Effector memory CD8-positive, alpha-beta T cell (primary cell): ENCODE results near the gene FIBP.
A peak's percentile ranks its signal among the peaks of the same experiment; 100 is the strongest.

Source experiments
- ATAC-seq: fragments of 150-1000 bp; cut with Tn5 transposase; replicated peaks from 2 replicates; pipeline ENCODE4 v1.10.0; 2021; ENCODE audit warnings: mild to moderate bottlenecking, moderate library complexity
- DNase-seq, 3 experiments: peaks; one replicate each; pipeline ENCODE4 v3.0.0; 2021
- H3K27ac Mint-ChIP-seq, 2 donors: one replicate each; pipeline ENCODE4 v1.8.0; 2022; ENCODE audit warnings: mild to moderate bottlenecking in 2 of 2, mixed read lengths in 2 of 2, moderate library complexity in 2 of 2
- H3K27me3 Mint-ChIP-seq, 2 donors: one replicate each; pipeline ENCODE4 v1.8.0; 2022; ENCODE audit warnings: mixed read lengths in 2 of 2
- H3K36me3 Mint-ChIP-seq: one replicate; pipeline ENCODE4 v1.8.0; 2022; ENCODE audit warnings: mild to moderate bottlenecking, moderate library complexity, mixed read lengths; ENCODE audit not compliant: insufficient read depth
- H3K4me1 Mint-ChIP-seq, 2 donors: one replicate each; pipeline ENCODE4 v1.8.0; 2022; ENCODE audit warnings: low read depth in 2 of 2, mixed read lengths in 2 of 2
- H3K4me3 Mint-ChIP-seq, 2 donors: one replicate each; pipeline ENCODE4 v1.8.0; 2022; ENCODE audit warnings: mild to moderate bottlenecking in 2 of 2, mixed read lengths in 2 of 2, moderate library complexity in 2 of 2
- H3K9me3 Mint-ChIP-seq, 2 donors: one replicate each; pipeline ENCODE4 v1.8.0; 2022; ENCODE audit warnings: mixed read lengths in 2 of 2
- total RNA-seq, 9 experiments: gene quantifications; one replicate each; lab custom pipeline; 2026; lab: John Stamatoyannopoulos, UW

Gene FIBP
- 14.8 to 66.2 (median 40.3) reads per million in 9 experiments for total RNA-seq

DNA sequence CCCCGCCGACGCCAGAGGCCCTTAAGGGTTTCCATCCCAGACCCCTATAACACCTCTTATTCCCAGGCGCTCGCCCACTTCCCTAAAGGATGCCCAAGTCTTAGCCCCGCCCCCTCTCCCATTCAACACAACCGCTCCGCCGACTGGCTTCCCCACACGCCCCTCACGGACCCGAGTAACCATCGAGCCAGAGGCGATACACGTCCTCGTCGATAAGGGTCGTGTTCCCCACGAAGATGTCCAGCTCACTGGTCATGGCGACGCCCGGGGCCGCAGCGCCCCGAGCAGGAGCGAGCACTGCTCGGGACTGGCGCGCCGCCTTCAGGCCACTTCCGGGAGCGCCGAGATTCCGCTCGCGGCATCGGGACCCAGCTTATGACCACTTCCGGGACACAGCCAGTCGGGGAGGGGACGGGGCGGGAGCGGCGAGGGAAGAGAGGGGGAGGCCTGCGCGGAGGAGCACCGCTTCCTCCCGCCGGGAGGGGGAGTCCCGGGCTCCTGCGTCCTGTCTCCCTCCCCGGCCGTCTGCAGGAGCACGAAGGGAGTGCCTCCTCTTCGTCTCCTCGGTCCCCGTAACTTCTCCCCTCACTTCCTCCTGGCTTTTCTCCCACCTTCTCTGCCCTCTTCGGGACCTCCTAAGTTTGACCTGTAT lies at the start of gene FIBP:
FIBP (minus strand) TSS at position 309 of the 652 bp plus-strand sequence; CDS start at position 256, 53 bp downstream.
- DNase-seq (peak; percentile 87 to 88 (median 87)), ATAC-seq (peak; percentile 58)
- no peaks in the 10 kb centered on the region for H3K9me3 Mint-ChIP-seq
- H3K36me3 Mint-ChIP-seq = peaks cover 41% of the 10 kb centered on the region
- H3K27ac Mint-ChIP-seq = peak within 1 kb of the TSS; percentile 90 to 92
- peaks cover 62 to 64% of the 10 kb centered on the region in 2 donors for H3K4me1 Mint-ChIP-seq
- H3K27me3 Mint-ChIP-seq = no peaks in the 10 kb centered on the region
- peak within 1 kb of the TSS; percentile 89 to 93 for H3K4me3 Mint-ChIP-seq

DNA sequence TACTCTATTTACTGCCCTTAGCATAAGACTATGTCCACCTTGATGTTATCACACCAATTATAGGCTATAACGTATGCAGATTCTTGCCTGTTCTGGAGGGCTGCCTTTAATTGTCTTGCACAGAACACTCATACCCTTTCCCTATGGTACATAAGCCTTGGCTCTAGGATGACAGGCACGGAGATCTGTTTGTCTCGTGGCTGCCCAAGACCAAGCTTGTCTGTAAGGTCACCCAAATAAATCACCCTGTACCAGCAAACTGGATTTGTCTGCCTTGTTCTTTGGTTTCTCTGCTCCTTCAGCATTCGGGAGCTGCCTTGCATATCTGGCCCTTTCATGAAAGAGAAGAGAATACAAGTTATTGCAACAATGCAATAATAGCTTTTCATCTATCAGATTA lies 49.5 kb upstream of the FIBP start:
- DNase-seq = no peak
- no peak overlapping the region for H3K27ac Mint-ChIP-seq
- no peaks in the 10 kb centered on the region for H3K4me1 Mint-ChIP-seq
- H3K4me3 Mint-ChIP-seq = no peak overlapping the region
- H3K27me3 Mint-ChIP-seq = peaks cover 7 to 22% of the 10 kb centered on the region in 2 donors
- H3K9me3 Mint-ChIP-seq = no peaks in the 10 kb centered on the region
- ATAC-seq = no peak
- peaks cover 3% of the 10 kb centered on the region for H3K36me3 Mint-ChIP-seq

DNA sequence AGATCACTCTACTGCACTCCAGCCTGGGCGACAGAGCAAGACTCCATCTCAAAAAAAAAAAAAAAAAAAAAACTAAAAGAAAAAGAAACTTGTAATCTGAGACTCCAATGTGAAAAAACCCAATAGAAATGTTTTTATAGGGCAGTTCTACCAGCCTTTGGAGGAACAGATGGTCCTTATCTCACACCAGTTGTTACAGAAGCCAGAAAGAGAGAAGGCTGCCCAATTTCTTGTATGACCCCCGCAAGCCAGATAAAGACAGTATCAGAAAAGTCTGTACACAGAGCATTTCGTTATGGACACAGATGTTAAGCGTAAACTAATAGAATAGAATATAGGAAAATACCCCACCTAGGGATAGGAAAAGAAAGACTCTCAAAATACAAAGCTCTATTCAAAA lies 45.7 kb upstream of the FIBP start:
- no peaks in the 10 kb centered on the region for H3K9me3 Mint-ChIP-seq
- peaks cover 0 to 22% of the 10 kb centered on the region in 2 donors for H3K27me3 Mint-ChIP-seq
- ATAC-seq (no peak), DNase-seq (no peak)
- peaks cover 9% of the 10 kb centered on the region for H3K36me3 Mint-ChIP-seq
- peaks cover 0 to 10% of the 10 kb centered on the region in 2 donors for H3K4me1 Mint-ChIP-seq
- no peak overlapping the region for H3K27ac Mint-ChIP-seq
- no peak overlapping the region for H3K4me3 Mint-ChIP-seq

DNA sequence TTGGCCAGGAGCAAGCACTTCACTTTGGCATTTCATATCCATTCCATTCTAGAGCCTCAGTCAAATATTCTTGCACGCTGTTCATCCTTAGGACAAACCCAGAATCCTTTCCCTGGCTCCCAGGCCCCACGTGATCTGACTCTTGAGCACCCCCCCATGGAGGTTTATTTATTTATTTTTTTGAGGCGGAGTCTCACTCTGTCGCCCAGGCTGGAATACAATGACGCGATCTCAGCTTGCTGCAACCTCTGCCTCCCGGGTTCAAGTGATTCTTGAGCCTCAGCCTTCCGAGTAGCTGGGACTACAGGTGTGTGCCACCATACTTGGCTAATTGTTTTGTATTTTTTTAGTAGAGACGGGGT lies 44.3 kb upstream of the FIBP start:
- DNase-seq (no peak), ATAC-seq (no peak)
- Mint-ChIP-seq H3K27me3 (peaks cover 0 to 8% of the 10 kb centered on the region in 2 donors), H3K9me3 (no peaks in the 10 kb centered on the region), H3K4me3 (no peak overlapping the region), H3K4me1 (peaks cover 14 to 23% of the 10 kb centered on the region in 2 donors), H3K27ac (peak overlapping the region in 1 of 2 donors; percentile 38), H3K36me3 (peaks cover 23% of the 10 kb centered on the region)

DNA sequence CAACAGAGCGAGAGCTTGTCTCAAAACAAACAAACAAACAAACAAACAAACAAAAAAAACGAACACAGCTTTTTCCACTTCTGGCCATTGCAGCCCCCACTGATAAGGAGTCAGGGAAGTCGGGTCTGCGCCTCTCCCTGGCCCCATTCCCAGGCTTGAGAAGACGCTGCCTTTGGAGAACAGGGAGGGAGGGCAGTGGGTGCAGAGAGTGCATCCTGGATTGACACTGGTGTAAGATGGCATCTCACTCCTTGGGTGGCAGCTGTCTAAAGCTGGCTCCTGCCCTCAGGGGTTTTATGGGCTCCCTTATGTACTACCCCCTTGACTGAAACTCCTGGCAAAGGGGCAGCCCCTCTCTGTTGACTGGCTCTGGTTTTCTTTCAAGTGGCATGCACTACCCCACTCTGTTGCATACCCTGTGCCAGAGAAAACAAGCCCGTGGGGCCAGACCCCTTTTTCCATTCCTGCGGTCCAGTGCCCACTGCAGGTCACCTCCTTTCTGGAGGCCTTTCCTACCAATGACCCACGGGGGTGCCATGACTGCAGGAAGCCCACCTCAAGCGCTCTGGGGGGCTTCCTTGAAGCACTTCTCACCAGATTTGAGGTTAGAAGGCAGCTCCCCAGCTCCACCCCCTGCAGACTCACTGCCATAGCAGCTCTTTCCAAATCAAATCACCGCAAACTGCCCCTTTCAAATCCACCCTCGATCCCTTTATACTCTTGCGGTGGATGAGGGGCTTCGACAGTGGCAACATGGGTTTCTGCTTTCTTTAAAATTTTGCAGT lies 43.7 kb upstream of the FIBP start:
- Mint-ChIP-seq H3K4me3 (no peak overlapping the region), H3K36me3 (peaks cover 20% of the 10 kb centered on the region), H3K27ac (peak overlapping the region in 1 of 2 donors; percentile 35), H3K4me1 (peaks cover 16 to 29% of the 10 kb centered on the region in 2 donors), H3K27me3 (peaks cover 0 to 2% of the 10 kb centered on the region in 2 donors), H3K9me3 (no peaks in the 10 kb centered on the region)
- DNase-seq = no peak
- ATAC-seq = no peak

DNA sequence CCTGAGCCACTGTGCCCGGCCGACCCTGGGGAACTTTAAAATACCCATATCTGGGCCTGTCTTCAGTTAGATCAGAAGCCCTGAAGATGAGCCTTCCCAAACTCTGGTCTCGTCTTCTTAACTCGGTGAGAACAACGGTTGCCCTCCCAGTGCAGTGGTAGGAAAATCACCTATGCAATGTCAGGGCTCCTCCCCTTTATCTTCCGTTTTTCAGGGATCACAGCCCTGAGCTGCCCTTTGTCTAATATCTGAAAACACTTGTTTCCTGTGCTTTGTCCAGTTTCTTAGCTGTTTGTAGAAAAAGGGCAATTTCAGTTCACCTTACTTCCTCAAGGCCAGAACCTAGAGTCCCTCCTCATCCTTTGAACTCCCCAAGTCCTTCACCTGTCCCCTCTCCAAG lies 40.4 kb upstream of the FIBP start:
- Mint-ChIP-seq H3K36me3 (peaks cover 24% of the 10 kb centered on the region), H3K4me3 (peak overlapping the region; percentile 67 to 81), H3K4me1 (peaks cover 16 to 33% of the 10 kb centered on the region in 2 donors), H3K9me3 (no peaks in the 10 kb centered on the region), H3K27ac (peak overlapping the region; percentile 97 to 98), H3K27me3 (no peaks in the 10 kb centered on the region)
- no peak for ATAC-seq
- DNase-seq = no peak

DNA sequence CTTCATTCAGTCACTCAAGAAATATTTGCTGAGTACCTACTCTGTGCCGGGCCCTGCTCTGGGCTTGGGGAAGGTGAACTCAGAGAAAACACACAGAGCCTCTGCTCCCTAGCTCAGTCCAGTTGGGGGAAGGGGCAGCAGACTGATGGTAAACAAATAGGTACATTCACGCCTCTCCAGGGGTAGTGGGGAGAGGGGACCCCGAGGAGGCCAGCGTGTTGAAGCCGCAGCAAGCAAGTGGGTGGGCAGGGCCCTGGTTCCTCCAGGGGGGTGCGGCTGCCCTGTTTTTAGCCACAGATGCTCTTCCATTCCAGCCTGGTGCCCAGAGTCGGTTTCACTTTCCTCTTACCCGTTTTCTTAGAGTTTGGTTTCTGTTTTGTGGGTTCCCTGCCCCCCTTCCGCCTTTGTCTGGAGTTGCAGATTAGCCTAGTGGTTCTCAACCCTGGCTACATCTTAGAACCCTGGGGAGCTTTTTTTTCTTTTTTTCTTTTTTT lies 39.7 kb upstream of the FIBP start:
- peaks cover 31% of the 10 kb centered on the region for H3K36me3 Mint-ChIP-seq
- DNase-seq (peak; percentile 66 to 72 (median 68)), ATAC-seq (peak; percentile 97)
- peak overlapping the region; percentile 97 to 98 for H3K27ac Mint-ChIP-seq
- H3K27me3 Mint-ChIP-seq = no peaks in the 10 kb centered on the region
- peaks cover 16 to 33% of the 10 kb centered on the region in 2 donors for H3K4me1 Mint-ChIP-seq
- peak overlapping the region; percentile 67 to 81 for H3K4me3 Mint-ChIP-seq
- H3K9me3 Mint-ChIP-seq = no peaks in the 10 kb centered on the region

DNA sequence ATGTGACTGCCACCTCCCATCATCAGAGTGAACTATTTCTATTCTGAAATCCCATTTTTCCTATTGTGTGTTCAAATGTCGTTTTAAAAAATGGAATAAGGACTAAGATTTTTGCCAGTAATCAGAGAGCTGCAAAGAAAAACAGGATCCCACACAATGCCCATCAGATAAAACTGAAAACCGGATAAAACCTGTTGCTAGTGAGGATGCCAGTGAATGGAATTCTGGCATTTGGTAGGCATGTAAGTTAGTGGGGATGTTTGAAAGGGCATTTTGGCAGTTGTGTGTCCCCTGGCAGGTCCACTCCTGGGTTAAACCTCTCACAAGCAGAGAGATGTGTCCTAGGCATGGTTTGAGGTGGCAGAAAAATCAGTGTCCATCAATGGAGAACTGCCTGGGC lies 37.1 kb upstream of the FIBP start:
- no peaks in the 10 kb centered on the region for H3K9me3 Mint-ChIP-seq
- no peak overlapping the region for H3K4me3 Mint-ChIP-seq
- H3K36me3 Mint-ChIP-seq = peaks cover 47% of the 10 kb centered on the region
- peaks cover 22 to 29% of the 10 kb centered on the region in 2 donors for H3K4me1 Mint-ChIP-seq
- peak overlapping the region in 1 of 2 donors; percentile 5 for H3K27ac Mint-ChIP-seq
- no peak for ATAC-seq
- no peaks in the 10 kb centered on the region for H3K27me3 Mint-ChIP-seq
- DNase-seq = no peak

DNA sequence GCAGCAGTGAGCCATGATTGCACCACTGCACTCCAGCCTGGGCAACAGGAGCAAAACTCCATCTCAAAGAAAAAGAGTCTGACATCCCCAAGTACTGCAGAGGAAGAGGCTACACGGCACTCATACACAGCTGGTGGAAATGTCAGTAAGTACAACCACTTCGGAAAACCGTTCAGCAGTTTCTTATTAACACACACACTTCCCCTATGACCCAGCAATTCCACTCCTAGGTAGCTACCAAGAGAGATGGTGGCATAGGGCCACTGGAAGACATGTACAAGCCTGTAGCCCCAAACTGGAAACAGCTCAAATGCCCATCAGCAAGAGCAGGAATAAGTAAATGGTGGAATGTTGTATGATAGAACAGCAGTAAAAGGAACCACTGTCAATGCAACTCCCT lies 34.3 kb upstream of the FIBP start:
- Mint-ChIP-seq H3K9me3 (no peaks in the 10 kb centered on the region), H3K27ac (no peak overlapping the region), H3K27me3 (no peaks in the 10 kb centered on the region), H3K4me1 (peaks cover 16 to 19% of the 10 kb centered on the region in 2 donors), H3K36me3 (peaks cover 50% of the 10 kb centered on the region), H3K4me3 (no peak overlapping the region)
- ATAC-seq = no peak
- no peak for DNase-seq

DNA sequence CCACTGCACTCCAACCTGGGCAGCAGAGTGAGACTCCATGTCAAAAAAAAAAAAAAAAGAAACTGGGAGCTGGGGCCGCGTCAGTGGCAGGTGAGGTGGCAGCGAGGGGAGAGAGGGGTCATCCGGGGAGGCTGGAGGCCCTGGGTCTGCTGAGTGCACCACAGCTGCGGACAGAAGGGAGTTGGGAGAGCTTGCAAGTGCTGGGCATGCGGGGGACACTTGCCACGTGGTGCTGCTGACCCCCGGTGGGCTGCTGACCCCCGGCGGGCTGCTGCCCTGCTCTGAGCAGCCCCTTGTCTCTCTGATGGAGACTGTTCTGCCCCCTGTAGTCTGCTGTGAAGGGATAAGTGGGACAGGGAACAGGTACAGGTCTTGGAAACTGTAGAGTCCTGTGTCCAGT lies 33.6 kb upstream of the FIBP start:
- H3K36me3 Mint-ChIP-seq = peaks cover 55% of the 10 kb centered on the region
- no peak for ATAC-seq
- peak overlapping the region; percentile 8 to 91 for H3K4me3 Mint-ChIP-seq
- peak overlapping the region in 1 of 2 donors; percentile 25 for H3K27ac Mint-ChIP-seq
- H3K27me3 Mint-ChIP-seq = no peaks in the 10 kb centered on the region
- no peaks in the 10 kb centered on the region for H3K9me3 Mint-ChIP-seq
- peaks cover 17 to 18% of the 10 kb centered on the region in 2 donors for H3K4me1 Mint-ChIP-seq
- DNase-seq = no peak

DNA sequence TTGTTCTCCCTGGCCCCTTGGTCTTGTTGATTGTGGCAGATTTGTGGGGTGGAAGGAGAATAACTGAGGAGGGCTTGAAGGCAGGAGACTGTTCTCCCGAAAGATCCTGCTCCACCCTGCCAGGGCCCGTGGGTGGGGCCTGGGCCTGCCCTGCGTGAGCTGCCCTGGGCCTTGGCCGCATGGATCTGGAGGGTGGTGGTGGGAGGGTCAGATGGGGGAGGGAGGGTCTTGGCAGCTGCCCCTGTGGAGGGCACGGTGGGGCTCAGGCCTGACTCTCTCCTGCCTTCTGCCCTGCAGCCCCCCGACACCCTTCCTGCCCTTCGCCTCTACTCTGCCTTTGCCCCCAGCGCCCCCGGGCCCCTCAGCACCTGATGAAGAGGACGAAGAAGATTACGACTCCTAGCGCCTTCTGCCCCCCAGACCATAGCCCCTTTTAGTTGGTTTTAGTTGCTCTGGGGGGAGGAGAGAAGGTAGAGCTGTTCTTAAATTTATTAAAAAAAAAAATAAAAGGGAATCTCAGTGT lies 32.8 kb upstream of the FIBP start:
- Mint-ChIP-seq H3K27ac (peak overlapping the region in 1 of 2 donors; percentile 25), H3K9me3 (no peaks in the 10 kb centered on the region), H3K36me3 (peaks cover 55% of the 10 kb centered on the region), H3K4me1 (peaks cover 24 to 26% of the 10 kb centered on the region in 2 donors), H3K27me3 (no peaks in the 10 kb centered on the region), H3K4me3 (peak overlapping the region; percentile 91 to 92)
- DNase-seq (no peak), ATAC-seq (no peak)

DNA sequence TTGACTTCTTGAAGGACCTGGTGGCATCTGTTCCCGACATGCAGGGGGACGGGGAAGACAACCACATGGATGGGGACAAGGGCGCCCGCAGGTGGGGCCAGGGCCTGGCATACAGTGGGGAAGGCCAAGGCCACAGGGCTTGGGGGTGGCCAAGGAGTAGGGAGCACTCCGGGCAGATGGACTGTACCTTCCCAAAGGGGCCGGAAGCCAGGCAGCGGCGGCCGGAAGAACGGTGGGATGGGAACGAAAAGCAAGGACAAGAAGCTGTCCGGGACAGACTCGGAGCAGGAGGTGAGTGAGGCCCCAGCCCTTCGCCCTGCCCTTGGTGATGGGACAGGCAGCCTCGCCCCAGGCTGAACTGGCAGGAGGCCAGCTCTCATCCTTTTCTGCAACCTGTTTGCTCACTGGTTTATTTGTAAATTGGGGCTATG lies 32.1 kb upstream of the FIBP start:
- H3K27ac Mint-ChIP-seq = peak overlapping the region; percentile 90
- no peaks in the 10 kb centered on the region for H3K9me3 Mint-ChIP-seq
- H3K27me3 Mint-ChIP-seq = no peaks in the 10 kb centered on the region
- peaks cover 55% of the 10 kb centered on the region for H3K36me3 Mint-ChIP-seq
- H3K4me1 Mint-ChIP-seq = peaks cover 25 to 28% of the 10 kb centered on the region in 2 donors
- H3K4me3 Mint-ChIP-seq = peak overlapping the region; percentile 91 to 92
- DNase-seq = no peak
- ATAC-seq = no peak

DNA sequence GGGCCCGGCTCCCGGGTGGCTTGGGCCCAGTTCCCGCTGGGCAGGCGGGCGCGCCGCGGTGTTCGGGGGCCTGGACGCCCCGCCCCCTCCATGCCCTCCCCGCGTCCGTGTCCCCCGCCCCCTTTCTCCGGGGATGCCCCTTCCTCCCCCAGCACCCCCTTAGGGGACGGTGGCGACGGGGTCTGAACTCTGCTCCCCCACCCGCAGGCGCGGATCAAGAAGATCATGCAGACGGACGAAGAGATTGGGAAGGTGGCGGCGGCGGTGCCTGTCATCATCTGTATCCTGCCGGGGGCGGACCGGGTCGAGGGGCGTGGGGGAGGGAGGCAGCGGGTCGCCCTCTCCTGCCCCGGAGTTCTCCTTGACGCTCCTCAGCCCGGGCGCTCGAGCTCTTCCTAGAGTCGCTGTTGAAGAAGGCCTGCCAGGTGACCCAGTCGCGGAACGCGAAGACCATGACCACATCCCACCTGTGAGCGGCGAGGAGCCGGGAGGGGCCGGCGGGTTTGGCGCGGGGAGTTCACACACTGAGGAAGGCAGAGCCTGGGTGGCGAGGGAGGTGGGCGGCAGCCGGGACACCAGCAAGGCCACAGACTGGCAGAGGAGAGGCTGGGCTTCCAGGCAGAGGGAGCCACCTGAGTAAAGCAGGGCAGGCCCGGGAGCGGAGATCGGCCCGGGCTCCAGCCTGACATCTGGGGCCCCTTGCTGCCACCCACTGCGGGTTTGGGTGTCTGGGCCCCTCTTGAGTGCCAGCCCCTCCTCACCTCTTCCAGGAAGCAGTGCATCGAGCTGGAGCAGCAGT lies 31.5 kb upstream of the FIBP start:
- no peaks in the 10 kb centered on the region for H3K9me3 Mint-ChIP-seq
- H3K4me1 Mint-ChIP-seq = peaks cover 30 to 35% of the 10 kb centered on the region in 2 donors
- peak in 2 of 3 experiments; percentile 52 to 56 for DNase-seq
- H3K36me3 Mint-ChIP-seq = peaks cover 52% of the 10 kb centered on the region
- H3K27me3 Mint-ChIP-seq = no peaks in the 10 kb centered on the region
- peak overlapping the region; percentile 90 for H3K27ac Mint-ChIP-seq
- peak overlapping the region; percentile 91 to 92 for H3K4me3 Mint-ChIP-seq
- peak; percentile 39 for ATAC-seq
